ENCODE results near the gene ZNF506.
A peak's percentile ranks its signal among the peaks of the same experiment; 100 is the strongest.
"Not testable (repeated sequence)": the region's sequence is repeated elsewhere in the genome, so short reads cannot be mapped to it uniquely, and the experiment has no call there.

The ZNF506 gene

DNA sequence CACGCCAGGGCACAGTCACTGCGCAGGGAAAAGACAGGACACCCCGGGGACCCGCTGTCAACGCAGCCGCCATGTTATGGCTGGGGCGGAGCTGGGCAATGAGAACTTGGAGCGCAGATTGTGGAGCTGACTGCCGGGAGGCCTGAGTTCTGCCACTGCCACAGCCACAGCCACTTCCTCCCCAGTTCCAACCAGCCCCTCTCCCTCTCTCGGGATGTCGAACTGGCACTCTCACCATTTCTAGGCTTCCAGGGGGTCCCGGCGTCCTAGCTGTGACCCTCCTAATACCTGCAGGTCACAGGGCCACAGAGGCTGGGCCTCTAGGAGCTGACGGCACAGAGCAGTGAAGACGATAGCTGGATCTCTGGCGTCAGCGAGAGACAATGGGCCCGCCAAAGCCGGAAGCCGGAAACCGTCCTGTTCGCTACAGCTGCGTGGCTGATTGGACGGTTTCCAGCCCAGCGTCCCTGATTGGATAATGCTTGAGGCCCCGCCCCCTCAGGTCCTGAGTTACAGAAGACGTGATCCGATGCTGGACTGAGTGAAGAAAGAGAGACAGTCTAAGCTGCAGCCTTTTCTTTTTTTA is at the start of gene ZNF506:
Gene ZNF506 (minus strand): TSS at position 385 of the 586 bp plus-strand sequence. CDS start 147 bp downstream, at position 238.
- peak; percentile 78 for DNase-seq

GRCh38 chr19:19870086-19870485 is 48.5 kb upstream of the ZNF506 start:
- not testable (repeated sequence) for DNase-seq

GRCh38 chr19:19866611-19867248 is 45.2 kb upstream of the ZNF506 start:
- no peak for DNase-seq

DNA sequence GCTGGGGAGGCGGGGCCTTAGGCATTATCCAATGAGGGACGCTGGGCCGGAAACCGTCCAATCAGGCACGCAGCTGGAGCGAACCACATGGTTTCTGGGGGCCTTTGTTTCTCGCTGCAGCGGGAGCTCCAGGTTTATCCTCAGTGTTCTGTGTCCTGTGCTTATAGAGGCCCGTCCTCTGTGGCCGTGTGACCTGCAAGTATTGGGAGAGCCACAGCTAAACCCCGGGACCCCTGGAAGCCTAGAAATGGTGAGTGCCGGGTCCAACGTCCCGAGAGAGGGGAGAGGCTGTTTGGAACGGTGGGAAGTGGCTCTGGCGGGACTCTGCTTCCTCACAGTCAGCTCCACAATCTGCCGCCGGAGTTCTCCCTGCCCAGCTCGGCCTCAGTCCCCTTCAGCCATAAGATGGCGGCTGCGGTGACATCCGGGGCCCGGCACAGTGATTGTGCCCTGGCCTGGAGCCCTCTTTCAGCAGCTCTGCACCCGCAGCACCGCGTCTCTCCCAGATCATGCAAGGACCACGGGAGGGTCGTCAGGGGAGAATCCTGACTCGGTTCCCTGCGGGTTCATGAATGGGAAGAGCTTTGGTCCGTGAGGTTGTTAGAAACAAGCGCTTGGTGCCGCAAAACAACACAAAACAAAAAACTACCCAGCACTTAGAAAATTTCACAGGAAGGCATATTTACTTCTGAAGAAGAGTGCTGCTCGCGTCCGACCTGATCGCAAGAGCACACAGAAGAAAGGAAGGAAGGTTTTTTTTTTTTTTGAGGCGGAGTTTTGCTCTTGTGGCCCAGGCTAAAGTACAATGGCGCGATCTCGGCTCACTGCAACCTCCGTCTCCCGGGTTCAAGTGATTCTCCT is 44.4 kb upstream of the ZNF506 start, which contains the start of gene ZNF253:
Gene ZNF253 (plus strand): TSS at position 133 of the 861 bp plus-strand sequence. CDS start 115 bp downstream, at position 248.
- peak; percentile 15 for DNase-seq

DNA sequence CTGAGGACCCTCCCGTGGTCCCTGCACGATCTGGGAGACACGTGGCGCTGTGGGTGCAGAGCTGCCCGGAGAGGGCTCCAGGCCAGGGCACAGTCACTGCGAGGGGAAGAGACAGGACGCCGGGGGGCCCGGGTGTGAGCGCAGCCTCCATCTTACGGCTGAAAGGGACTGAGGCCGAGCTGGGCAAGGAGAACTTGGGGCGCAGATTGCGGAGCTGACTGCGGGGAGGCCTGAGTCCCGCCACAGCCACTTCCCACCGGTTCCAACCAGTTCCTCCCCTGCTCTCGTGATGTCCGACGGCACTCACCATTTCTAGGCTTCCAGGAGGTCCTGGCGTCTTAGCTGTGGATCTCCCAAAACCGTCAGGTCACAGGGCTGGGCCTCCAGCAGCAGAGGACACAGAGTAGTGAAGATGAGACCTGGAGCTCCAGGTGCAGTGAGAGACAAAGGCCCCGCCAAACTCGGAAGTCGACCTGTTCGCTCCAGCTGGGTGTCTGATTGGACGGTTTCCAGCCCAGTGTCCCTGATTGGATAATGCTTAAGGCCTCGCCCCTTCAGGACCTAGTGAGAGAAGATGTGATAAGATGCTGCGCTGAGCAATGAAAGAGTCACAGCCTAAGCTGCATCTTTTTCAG is 39.3 kb upstream of the ZNF506 start:
- DNase-seq: no peak

DNA sequence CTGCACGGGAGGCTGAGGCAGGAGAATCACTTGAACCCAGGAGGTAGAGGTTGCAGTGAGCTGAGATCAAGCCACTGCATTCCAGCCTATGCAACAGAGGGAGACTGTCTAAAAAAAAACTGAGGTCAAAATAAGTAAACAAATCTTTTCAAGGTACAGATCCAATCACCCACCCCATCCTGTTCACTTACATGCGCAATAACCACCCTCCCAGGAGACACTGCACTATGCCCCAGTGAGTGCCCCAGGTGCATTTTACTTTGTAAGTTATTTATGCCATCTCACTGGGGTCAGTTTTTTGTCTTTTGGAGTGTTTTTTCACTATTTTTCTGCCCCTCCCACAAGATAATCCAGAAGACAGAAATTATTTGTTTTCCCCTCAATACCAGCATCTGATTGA is 37.2 kb upstream of the ZNF506 start:
- DNase-seq: no peak

- not testable (repeated sequence) for DNase-seq
Observed at GRCh38 chr19:19851740-19852139, 30.2 kb upstream of the ZNF506 start.

- no peak for DNase-seq
Observed at GRCh38 chr19:19849056-19849455, 27.5 kb upstream of the ZNF506 start.

DNA sequence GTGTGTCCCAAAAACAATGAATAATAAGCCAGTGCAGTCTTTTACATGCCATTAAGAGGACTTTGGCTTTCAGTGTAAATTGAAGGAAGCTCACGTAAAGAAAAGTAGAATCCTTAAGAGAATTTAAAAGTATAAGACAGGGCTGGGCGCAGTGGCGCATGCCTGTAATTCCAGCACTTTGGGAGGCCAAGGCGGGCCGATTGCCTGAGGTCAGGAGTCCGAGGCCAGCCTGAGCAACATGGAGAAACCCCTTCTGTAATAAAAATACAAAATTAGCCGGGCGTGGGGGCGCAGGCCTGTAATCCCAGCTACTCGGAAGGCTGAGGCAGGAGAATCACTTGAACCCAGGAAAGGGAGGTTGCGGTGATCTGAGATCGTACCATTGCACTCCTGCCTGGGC is 26.2 kb upstream of the ZNF506 start:
- DNase-seq: no peak

DNA sequence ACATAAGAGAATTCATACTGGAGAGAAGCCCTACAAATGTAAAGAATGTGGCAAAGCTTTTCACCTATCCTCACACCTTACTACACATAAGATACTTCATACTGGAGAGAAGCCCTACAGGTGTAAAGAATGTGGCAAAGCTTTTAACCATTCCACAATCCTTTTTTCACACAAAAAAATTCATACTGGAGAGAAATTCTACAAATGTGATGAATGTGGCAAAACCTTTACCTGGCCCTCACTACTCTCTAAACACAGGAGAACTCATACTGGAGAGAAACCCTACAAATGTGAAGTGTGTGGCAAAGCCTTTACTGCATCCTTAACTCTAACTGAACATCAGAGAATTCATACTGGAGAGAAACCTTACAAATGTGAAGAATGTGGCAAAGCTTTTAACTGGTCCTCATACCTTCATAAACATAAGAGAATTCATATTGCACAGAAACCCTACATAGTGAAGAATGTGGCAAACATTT is 14.0 kb upstream of the ZNF506 start:
- DNase-seq: no peak

GRCh38 chr19:19826875-19827274 is 5.3 kb upstream of the ZNF506 start:
- no peak for DNase-seq

DNA sequence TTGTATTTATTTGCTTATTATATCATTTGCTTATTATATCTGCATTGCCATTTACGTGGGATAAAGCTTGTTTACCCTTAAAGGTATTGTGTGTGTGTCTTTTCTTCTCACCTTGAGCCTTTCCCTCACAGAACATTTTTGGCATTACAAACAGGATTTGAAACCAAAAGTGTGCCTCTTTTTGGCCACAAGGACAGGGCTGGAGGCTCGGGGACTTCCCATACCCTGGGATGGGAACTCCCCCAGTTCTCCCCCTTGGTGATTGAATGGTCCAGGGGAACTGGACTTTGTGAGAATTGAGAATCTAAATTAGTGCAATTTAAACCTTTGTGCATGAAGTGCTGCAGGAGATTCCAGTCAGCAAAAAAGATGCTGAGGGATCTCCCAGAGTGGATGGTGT is 2.4 kb upstream of the ZNF506 start:
- DNase-seq: no peak

GRCh38 chr19:19821976-19822375 is 426 bp upstream of the ZNF506 start:
- not testable (repeated sequence) for DNase-seq

DNA sequence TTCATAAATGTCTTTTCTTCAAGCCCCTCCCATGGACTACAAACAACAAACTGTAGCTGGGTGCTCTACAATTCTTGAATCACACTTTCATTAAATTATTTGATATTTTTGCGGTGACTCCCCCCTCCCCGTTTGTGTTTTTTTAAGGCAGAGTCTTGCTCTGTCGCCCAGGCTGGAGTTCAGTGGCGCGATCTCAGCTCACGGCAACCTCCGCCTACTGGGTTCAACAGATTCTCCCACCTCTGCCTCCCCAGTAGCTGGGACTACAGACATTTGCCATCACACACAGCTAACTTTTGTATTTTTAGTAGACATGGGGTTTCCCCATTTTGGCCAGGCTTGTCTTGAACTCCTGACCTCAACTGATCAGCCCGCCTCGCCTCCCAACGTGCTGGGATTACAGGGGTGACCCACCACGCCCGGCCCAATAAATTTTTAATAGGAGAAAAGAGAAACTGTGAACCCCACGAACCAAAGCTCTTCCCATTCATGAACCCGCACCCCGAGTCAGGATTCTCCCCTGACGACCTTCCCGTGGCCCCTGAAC is 703 bp downstream of the ZNF506 start:
- no peak for DNase-seq

GRCh38 chr19:19817357-19817756 is 4.2 kb downstream of the ZNF506 start:
- no peak for DNase-seq

DNA sequence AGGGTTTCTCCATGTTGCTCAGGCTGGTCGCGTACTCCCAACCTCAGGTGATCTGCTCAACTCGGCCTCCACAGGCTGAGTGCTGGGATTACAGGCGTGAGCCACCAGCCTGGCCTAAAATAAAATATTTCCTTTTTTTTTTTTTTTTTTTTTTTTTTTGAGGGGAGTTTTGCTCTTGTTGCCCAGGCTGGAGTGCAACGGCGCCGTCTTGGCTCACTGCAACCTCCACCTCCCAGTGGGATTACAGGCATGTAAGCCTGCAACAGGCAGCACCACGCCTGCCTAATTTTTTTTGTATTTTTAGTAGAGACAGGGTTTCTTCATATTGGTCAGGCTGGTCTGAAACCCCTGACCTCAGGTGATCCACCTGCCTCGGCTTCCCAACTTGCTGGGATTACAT is 4.9 kb downstream of the ZNF506 start:
- DNase-seq: no peak

DNA sequence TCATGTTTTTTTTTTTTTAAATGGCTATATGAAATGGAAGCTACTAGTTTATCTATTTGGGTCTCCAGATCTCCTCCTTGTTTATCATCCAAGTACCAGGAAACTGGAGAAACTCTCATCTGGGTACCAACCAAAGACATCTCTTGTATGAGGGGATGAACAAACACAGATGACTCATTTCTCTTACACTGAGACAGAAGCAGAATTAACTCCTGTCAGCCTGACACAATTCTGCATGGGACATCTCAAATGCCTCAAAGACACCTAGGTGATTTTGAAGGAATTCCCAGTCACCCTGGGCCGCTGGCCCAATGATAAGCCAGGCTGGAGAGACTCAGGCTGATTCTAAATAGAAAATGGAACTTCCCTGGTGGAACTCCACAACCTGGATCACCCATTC is 9.6 kb downstream of the ZNF506 start:
- not testable (repeated sequence) for DNase-seq

- DNase-seq: no peak
Observed at GRCh38 chr19:19805480-19805879, 16.1 kb downstream of the ZNF506 start.

DNA sequence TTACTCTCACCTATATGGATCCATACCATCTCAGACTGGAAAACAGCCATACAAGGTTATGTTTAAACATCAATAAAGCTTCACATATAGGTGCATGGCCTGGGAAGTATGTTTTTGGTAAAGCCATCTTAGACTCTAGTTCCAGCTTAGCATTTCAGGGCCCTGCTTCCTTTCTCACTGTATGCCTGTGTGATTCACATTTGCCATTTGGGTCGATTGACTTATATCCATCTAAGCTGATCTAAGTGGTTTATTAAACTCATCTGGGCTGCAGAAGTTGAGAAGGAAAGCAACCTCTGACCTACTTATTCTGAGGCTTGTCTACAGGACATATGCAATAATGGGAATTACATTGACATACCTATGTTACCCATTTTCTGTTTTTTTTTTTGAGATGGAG is 33.5 kb downstream of the ZNF506 start:
- no peak for DNase-seq

DNA sequence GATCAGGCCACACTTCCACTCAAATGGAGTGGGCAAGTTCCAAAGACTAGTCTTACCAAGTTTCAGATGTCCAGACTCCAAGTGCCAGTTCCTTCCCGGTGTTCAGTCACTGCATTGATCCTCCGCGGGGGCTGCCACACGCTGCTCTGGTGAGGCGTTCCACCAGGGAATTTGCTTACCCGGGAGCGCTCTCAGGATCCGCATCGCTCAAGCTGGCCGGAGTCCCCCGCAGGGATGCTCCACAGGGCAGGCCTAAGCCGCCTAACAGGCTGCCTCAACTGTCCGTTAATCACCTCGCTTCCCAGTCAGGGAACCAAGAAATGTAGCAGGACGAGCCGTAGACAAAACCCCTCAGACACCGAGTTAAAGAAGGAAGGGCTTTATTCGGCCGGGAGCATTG is 36.1 kb downstream of the ZNF506 start:
- not testable (repeated sequence) for DNase-seq

- no peak for DNase-seq
Observed at GRCh38 chr19:19782783-19783182, 38.8 kb downstream of the ZNF506 start.

DNA sequence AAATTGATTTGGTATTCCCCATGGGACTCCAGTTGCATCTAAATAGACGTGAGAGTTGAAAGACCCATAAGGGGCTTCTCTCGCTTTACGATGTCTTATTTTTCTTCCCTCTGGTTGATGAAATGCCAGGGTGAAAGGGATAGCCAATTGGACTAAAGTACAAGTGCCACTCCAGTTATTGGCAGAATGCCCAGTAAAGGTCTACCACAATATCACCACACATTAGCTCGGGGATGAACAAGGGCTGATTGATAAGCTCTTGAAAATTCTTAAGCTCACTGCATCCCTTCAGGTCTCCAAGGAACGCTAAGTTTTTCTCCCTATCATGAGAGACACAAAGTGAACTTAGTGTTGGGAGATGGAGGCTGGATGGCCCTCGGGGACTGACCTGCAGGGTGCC is 39.8 kb downstream of the ZNF506 start:
- peak; percentile 4 for DNase-seq

GRCh38 chr19:19778666-19779065 is 42.9 kb downstream of the ZNF506 start:
- no peak for DNase-seq
